ENCODE results near the gene RELL1.

Gene RELL1

GRCh38 chr4:37717576-37717975 lies 31.4 kb upstream of the RELL1 start:
- DNase-seq (ENCODE audit: low read depth): no peak
- TF ChIP-seq CTCF (IDR thresholded peaks at IDR 0.05; ENCODE audit: low read depth, low read length, missing control alignments): no peak
- H3K4me3 ChIP-seq (ENCODE audit: low read depth, low read length): no peak overlapping the region

- no peak overlapping the region for H3K4me3 ChIP-seq (ENCODE audit: low read depth, low read length)
- peak; percentile 45 for DNase-seq (ENCODE audit: low read depth)
- TF ChIP-seq CTCF (IDR thresholded peaks at IDR 0.05; ENCODE audit: low read depth, low read length, missing control alignments): no peak
Observed at GRCh38 chr4:37715889-37716402, 29.8 kb upstream of the RELL1 start.

GRCh38 chr4:37710491-37710890 lies 24.3 kb upstream of the RELL1 start:
- no peak for TF ChIP-seq CTCF (IDR thresholded peaks at IDR 0.05; ENCODE audit: low read depth, low read length, missing control alignments)
- H3K4me3 ChIP-seq (ENCODE audit: low read depth, low read length): no peak overlapping the region
- no peak for DNase-seq (ENCODE audit: low read depth)

- no peak for TF ChIP-seq CTCF (IDR thresholded peaks at IDR 0.05; ENCODE audit: low read depth, low read length, missing control alignments)
- H3K4me3 ChIP-seq (ENCODE audit: low read depth, low read length): no peak overlapping the region
- DNase-seq (ENCODE audit: low read depth): no peak
Observed at GRCh38 chr4:37706032-37706431, 19.9 kb upstream of the RELL1 start.

- no peak for DNase-seq (ENCODE audit: low read depth)
- TF ChIP-seq CTCF (IDR thresholded peaks at IDR 0.05; ENCODE audit: low read depth, low read length, missing control alignments): no peak
- no peak overlapping the region for H3K4me3 ChIP-seq (ENCODE audit: low read depth, low read length)
Observed at GRCh38 chr4:37705571-37705970, 19.4 kb upstream of the RELL1 start.

- H3K4me3 ChIP-seq (ENCODE audit: low read depth, low read length): no peak overlapping the region
- no peak for TF ChIP-seq CTCF (IDR thresholded peaks at IDR 0.05; ENCODE audit: low read depth, low read length, missing control alignments)
- no peak for DNase-seq (ENCODE audit: low read depth)
Observed at GRCh38 chr4:37699868-37700481, 13.8 kb upstream of the RELL1 start.

- no peak overlapping the region for H3K4me3 ChIP-seq (ENCODE audit: low read depth, low read length)
- no peak for DNase-seq (ENCODE audit: low read depth)
- TF ChIP-seq CTCF (IDR thresholded peaks at IDR 0.05; ENCODE audit: low read depth, low read length, missing control alignments): no peak
Observed at GRCh38 chr4:37697566-37697965, 11.4 kb upstream of the RELL1 start.

Data from GM12864 (cell line).